ENCODE results near the gene COL6A3.

The COL6A3 gene, protein sequence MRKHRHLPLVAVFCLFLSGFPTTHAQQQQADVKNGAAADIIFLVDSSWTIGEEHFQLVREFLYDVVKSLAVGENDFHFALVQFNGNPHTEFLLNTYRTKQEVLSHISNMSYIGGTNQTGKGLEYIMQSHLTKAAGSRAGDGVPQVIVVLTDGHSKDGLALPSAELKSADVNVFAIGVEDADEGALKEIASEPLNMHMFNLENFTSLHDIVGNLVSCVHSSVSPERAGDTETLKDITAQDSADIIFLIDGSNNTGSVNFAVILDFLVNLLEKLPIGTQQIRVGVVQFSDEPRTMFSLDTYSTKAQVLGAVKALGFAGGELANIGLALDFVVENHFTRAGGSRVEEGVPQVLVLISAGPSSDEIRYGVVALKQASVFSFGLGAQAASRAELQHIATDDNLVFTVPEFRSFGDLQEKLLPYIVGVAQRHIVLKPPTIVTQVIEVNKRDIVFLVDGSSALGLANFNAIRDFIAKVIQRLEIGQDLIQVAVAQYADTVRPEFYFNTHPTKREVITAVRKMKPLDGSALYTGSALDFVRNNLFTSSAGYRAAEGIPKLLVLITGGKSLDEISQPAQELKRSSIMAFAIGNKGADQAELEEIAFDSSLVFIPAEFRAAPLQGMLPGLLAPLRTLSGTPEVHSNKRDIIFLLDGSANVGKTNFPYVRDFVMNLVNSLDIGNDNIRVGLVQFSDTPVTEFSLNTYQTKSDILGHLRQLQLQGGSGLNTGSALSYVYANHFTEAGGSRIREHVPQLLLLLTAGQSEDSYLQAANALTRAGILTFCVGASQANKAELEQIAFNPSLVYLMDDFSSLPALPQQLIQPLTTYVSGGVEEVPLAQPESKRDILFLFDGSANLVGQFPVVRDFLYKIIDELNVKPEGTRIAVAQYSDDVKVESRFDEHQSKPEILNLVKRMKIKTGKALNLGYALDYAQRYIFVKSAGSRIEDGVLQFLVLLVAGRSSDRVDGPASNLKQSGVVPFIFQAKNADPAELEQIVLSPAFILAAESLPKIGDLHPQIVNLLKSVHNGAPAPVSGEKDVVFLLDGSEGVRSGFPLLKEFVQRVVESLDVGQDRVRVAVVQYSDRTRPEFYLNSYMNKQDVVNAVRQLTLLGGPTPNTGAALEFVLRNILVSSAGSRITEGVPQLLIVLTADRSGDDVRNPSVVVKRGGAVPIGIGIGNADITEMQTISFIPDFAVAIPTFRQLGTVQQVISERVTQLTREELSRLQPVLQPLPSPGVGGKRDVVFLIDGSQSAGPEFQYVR (N-terminal part only)

DNA sequence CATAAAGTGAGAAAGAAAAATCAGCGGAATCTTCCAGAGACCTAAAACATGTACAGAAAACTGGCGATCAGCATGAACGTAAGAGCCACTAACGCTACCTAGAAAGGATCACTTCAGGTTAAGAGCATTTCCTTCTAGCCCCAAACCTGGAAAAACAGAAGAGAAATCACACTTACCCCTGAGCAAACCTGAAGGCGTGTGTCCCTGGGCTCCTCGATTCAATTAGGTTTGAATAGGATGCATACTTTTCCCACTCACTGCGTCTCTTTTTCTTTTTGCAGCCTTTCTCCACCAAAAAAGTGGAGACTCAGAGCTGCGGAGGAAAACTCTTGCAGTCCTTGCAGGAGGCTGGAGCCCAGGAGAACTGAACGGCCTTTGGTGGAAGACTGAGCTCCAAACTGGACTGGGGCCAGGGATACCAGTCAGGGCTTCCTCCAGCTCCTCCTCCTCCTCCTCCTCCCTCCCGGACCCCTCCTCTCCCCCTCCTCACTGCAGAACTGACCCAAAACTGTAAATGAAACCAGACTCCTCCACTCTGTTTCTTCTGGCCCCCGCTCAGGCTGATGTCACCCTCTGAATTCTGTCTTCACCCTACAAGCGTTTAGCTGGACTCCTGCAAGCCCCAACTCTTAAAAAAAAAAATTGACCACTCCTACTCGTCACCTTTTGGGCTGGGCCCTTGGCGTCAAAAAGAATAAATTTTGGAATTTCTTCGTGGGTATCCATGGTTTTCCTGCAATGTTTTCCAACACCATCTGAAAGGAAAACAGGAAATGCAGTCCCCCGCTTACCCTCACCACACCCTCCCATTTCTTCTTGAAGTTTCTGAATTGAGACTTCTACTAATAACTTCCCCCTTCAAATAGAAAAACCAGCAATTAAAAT is at the start of gene COL6A3:
Gene COL6A3, minus strand, starts transcription at position 388 of the 885 bp plus-strand sequence. CDS start 17,347 bp downstream, outside the sequence.
- DNase-seq: no peak

DNA sequence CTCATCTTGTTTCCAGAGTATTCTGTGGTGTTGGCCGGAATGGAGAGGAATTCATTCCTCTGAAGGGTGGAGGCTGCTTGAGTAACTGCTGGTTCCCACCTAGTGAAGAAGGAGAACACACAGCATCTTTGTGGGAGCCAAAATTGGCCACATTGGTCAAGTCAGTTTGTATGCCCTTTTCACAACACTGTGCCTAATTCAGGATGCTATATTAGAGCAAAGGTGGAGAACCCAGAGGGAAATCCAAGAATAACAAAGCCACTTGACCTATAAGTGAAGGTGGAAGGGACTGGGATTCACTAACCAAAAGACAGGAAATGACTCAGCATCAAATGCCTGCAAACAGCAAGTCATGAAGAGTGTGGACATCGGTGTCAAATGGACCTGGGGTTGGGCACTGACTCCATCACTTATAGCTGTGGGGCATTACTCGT is 45.8 kb upstream of the COL6A3 start:
- no peak for DNase-seq

DNA sequence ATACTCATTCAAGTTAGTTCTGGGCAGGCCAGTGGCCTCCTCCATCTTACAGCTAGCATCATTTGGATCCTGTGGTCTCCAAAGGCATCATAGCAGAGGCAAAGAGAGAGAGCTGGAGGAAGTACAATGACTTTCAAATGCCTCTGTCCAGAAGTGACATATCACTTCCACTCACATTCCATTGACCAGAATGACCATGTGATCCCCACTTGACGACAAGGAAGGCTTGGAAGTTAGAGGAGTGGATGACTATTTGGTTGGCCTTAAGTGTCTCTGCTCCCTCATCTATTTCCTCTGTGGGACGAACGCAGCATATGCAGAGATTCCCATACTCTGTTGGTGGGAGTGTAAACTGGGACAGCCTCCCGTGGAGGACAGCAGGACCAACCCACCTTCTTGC is 45.3 kb upstream of the COL6A3 start:
- no peak for DNase-seq

DNA sequence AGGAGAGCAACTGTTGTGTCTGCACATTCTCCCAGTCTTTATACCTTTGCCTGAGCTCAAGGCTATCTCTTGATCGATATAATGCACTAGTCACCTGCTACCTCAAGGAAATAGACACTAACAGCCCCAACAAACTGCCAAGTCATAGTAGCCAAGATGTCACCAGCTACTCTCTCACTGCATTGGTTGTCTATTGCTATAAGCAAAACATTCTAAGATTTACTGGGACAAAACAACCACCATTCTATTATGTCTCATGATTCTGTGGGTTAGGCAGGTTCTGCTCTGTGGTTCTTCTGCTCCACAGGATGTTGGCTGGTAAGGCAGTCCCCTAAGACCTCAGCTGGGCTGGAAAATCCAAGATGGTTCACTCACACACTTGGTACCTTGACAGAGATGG is 44.6 kb upstream of the COL6A3 start:
- no peak for DNase-seq

DNA sequence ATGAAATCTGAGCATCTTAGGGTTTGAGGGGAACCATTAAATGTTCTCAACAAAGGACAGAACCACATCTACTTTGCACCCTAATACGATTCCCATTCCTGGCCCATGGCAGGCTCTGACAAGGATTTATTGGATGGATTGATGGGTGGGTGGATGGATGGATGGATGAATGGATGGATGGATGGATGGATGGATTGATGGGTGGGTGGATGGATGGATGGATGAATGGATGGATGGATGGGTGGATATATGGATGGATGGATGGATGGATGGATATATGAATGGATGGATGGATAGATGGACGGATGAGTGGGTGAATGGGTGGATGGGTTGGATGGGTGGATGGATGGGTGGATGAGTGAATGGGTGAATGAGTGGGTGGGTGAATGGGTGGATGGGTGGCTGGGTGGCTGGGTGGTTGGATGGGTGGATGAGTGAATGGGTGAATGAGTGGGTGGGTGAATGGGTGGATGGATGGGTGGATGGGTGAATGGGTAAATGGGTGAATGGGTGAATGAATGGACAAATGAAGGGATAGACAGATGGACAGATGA is 43.5 kb upstream of the COL6A3 start:
- no peak for DNase-seq

DNA sequence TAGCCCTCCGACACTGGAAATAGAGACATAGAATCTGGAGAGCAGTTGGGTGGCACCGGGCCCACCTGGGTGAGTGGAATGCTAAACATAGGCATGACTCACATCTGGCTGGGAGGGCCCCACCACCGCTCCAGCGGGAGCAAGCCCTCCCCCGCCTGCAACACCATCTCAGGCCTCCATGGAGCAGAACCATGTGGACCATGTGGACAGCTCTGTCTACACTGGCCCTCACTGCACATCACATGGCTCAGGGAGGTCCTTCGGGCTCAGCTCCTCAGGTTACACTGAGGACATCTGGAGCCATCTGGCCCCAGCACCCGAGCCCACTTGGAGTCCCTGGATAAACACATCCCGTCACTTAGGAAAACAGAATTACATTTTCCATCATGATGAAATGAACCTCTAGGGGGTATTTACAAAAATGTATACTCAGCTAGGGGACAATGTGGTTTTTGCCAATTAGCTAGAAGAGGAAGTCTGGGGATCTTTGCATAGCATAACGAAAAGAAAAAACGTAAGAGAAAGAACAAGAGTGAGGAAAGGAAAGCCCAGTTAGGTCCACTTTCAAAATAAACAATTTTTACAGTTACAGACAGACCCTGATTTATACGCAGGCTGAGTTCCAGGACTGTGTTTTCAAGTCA is 42.4 kb upstream of the COL6A3 start:
- DNase-seq: no peak

DNA sequence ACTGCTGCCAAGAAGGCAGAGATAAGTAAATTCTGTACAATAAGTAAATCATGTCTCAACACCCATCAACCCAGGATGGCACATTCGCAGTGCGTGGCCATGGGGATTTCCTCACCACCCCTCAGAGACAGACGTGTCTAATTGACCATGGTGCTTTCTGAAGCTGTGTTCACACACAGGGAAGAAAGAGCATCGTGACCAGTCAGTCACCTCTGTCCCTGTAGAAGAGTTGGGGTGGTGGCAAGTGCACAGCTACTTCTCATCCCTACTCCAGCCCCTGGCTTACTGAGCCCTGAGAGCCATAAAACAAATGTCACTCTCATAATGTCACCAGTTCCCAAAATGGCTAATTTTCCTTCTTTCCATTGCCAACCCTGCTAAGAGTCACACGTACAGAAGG is 41.8 kb upstream of the COL6A3 start:
- DNase-seq: no peak

DNA sequence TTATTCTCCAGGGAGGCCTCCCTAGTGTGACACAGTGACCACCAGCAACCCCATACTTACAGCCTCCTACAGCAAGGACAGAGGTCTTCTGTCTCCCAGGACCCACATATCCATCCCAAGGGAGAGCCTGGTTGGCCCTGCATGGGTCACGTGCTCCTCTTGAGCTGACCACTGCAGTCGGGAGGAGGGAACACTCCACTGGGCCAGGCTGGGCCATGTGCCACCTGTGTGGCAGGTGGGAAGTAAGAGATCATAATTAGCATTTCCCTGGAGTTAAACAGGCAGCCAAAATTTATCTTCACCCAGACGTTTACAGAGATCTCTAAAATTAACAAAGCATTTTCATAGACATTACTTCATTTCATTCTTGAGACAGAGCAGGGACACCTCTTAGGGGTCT is 39.7 kb upstream of the COL6A3 start:
- DNase-seq: no peak

DNA sequence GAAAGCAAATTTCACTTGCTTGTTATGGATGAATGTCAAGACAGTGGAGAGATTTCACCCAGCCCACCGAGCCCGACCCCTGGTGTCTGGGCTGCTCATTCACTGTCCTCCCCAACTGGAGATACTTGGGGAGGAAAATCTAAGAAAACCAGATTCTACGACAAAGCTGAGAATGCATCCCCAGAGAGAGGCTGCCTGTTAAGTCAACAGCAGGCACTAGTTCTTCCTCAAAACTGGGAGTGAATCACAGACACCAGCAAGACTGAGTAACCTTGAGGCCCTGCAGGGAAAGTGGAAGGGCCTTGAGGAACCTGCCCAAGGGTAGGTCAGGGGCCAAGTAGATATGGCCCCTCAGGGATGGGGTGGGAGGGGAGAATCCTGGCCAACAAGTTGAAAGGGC is 38.9 kb upstream of the COL6A3 start:
- DNase-seq: no peak

DNA sequence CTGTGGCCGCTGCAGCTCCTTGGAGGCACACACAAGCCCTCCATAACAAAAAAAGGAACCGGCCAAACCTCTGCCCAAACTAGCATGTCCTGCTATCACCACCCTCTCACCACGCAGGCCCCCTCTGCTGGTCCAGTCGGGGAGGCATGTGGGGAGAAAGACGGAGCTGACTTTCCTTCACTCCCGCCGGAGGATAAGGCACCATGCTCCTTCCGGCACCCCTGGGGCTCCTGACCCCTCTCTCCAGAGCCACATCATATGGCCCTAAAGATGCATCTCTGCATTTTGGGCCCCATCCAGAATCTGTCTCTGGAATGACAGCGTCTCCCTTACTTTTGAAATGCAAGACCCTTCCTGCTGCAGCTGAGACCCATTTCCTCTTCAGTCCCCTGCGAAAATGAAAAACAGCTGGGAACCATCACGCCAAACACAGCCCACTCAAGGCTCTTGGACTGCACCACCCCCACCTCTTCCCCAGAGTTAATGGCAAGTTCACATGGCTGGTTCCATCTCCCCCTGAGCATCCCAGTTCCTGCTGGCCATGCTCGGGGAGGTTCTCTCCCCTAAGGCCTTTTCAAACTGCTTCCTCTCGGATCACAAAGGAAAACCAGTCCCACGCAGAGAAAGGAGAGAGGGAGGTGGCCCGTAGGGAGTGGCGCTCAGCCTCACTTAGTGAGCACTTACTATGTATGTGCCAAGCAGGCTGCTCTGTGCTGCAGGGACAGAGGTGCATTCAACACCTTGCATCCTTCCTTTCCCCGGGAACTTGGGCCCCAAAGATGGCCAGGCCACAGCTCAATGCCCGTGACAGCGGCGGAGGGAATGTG is 37.9 kb upstream of the COL6A3 start:
- DNase-seq: no peak

DNA sequence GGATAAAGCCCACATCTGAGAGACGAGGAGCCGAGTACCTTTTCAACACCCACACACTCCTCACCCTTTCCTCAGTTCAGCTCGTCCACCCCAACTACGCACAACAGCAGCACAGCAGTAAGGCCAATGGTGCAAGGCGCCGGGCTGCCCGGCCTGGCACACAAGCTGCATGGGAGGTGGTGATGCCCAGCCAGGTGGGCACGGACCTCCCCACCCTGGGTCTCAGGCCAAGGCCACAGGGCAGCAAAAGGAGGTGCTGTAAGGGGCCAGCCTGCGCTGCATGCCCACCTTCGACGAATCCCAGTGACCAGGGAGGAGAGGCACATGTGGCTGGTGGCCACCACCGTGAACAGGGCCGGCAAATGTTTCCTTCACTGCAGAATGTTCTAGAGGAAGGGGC is 36.6 kb upstream of the COL6A3 start:
- DNase-seq: no peak

DNA sequence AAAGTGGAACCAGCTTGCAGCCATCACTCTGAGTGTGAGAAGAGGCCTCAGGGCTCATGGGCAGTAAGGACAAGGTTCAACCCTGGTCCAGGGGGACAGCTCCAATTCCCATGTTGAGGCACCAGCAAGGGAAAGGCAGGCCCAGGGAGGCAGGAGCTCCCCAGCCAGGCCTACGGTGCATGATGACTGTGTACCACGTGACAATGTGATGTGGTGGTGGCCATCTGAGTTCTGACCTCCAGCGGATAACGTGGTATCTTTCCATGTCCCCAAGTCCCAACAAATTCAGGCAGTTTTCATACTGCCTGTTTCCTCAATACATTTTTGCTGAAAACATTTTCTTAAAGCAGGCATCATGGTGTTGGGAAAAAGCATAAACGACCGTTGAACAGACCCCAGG is 36.1 kb upstream of the COL6A3 start:
- DNase-seq: no peak

DNA sequence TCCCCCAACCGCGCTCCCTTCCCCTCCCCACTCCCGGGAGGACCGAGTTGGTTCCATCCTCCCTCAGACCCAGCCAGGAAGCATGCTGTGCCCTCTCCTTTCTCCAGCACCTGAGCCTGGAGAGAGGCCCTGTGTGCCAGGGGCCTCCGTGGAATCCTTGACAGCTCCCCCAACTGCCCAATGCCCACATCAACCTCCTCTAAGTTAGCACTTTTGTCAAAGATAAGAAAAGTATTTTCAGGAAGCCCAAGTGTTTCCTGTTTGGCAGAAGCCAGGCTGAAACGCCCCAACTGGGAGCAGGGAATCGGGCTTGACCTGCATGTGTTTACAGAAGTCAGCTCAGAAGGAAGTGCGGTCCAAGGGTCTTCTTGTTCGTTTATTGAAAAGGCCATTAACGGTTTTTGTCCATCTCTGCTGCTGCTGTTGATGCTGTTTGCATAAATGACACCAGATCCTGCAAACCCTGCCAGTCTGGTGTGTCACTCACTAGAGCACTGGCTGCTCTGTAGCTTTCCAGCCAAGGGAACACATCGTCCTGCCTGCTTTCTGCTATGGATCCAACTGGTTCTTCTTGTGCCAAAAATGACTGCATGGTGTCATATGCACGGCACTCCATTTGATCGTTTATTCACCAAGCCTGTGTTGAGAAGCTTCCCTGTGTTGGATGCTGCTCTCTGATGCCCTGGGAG is 35.4 kb upstream of the COL6A3 start:
- no peak for DNase-seq

DNA sequence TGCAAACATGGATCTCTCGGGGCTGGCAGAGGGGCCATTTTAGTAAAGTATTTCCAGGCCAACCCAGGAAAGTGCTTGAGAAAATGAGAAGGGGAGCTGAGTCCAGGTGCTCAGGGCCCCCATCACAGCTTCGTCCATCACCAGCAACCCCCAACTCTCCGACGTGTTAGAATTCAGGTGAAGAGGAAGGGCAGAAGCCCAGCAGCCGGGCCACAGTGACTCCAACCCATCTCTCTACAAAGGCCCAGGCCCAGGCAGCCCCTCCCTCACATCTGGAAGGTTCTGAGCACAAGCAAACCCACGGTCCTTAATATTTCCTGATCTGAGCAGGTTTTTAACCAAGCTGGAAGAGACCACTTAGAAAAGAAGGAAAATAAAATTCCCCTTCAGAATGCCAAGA is 34.7 kb upstream of the COL6A3 start:
- no peak for DNase-seq

DNA sequence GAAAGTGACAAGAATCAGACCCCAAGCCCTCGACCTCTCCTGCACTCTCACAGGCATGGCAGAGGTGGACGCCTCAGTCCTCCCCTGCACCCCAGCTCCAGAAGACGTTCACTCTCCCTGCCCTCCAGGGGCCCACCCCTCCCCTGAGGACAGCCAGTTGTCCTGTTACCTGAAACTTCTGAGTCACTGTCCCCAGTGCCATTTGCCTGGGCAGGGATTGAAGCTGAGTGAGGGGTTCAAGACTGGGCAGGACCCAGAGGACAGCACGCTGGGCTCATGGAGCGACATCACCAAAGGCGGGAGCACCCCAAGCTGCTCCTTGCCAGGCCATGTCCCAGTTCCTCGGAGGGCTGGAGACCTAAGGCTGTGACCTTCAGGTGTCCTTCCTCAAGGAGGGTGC is 34.2 kb upstream of the COL6A3 start:
- no peak for DNase-seq

DNA sequence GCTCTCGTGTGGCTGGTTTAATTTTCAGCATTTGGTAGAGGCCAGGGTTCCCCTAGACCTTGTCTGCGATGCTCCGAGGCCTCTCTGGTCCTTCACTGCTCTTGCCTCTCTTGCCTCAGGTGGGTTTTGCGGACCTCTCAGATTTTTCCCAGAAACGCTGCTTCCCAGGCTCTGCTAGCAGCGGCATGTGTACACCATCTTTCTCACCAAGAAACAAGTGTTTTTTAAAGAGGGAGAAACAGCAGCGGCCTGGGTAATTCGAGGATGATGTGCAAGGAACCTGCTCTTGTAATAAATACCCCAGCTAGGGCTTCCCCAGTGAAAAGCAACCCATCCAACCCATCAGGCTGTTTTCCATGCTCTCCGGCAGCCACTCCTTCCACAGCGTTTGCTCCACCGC is 33.5 kb upstream of the COL6A3 start:
- DNase-seq: no peak

DNA sequence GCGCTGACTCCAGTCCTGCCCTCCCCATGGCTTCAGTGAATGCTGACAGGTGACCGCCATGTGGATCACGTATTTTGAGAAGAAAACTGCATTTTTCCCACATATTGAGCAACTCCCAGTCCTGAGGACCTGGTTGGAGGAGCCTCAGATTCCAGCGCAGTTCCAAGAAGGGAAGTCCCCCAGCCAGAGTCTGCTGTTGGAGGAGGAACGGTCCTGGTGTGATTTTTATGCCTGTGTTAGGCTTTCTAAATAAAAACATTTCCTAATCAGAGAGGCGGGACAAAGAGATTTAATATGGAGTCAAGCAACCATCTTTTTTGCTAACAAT is 32.3 kb upstream of the COL6A3 start:
- no peak for DNase-seq

DNA sequence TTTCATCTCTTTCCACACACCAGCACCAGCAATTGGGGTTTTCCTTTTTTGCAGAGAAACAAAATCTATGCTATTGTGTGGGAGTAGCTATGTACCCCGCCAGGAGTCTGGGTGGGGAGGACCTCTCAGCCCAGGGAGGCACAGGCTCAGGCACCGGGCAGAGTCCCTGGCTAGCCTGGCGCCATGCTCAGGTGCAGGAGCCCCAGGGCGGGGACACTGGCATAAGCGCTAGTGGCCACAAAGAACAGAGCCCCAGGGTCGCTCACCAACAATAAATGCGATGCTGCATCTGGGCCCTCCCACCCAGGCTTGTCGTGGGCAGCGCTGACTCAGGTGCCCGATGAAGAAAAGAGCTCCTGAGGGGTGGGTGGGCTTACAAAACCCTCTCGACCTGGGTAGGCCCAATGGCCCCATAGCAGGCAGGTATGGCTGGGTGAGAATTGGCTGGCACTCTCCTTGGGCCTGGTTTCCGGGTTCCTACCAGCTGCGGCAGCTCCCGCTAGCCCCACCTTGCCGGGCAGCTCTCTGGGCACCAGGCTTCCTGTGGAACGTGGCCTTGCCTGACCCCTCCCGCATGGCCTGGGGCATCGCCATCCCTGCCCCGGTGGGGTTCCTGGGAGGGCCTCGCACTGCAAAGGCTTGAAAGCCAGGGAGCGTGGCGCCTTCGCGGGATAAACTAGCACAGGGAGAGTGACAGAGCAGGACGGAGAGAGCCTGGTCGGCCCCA is 31.8 kb upstream of the COL6A3 start:
- no peak for DNase-seq

DNA sequence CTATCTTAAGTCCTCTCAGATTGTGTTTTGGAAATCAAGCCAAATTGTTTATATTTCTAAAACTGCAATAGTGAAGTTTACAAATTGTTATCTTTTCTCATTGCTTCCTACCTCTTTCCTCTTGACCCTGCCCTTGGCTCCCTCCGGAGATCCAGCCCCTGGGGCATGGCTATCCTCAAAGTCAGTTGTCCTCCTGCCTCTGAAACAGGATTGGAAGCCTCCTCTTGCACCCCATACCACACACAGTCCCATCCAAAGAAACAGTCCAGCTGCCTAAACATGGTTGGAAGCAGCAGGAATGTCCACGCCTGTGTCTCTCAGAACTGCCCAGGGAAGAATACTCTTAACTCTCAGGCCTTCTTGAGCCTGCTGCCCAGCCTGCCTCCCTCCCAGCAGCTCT is 30.1 kb upstream of the COL6A3 start:
- no peak for DNase-seq
